ENCODE data around the gene FMNL3. TPM values are rescaled to one million over a fixed set of nuclear protein-coding genes. Genes with fewer than 3 reads are reported as not detected.
A peak's percentile ranks its signal among the peaks of the same experiment; 100 is the strongest.

Gene FMNL3
- total and polyA plus RNA-seq, 2 experiments from 2014 or later, result 8.7 to 32.6 TPM

GRCh38 chr12:49621651-49622500, 85.3 kb downstream of the FMNL3 start (continued):
- no peak for TF ChIP-seq CTCF (conservative IDR thresholded peaks at IDR 0.05; ENCODE audit: low read depth in 2 of 2)
- no peak for TF ChIP-seq EZH2phosphoT487 (IDR thresholded peaks at IDR 0.05; ENCODE audit: unreplicated experiment)
- TF ChIP-seq EZH2 (IDR thresholded peaks at IDR 0.05; ENCODE audit: low read depth, unreplicated experiment), result no peak
- TF ChIP-seq ZNF462 (CRISPR knock-in tag; IDR thresholded peaks at IDR 0.05), result no peak

- no peak overlapping the region for H3K4me3 Mint-ChIP-seq
- TF ChIP-seq STAT1 (IDR thresholded peaks at IDR 0.05; ENCODE audit: unreplicated experiment) (no peak), ZNF114 (CRISPR knock-in tag; IDR thresholded peaks at IDR 0.05) (no peak), ZNF331 (CRISPR knock-in tag; IDR thresholded peaks at IDR 0.05; ENCODE audit: low read depth) (no peak), CREB1 (CRISPR knock-in tag; IDR thresholded peaks at IDR 0.05; ENCODE audit: low read depth) (no peak), ETS1 (IDR thresholded peaks at IDR 0.05) (no peak)
These were observed 87.9 kb downstream of the FMNL3 start for GRCh38 chr12:49619286-49619685.

More at GRCh38 chr12:49619286-49619685, 87.9 kb downstream of the FMNL3 start:
- no peaks in the 10 kb centered on the region; the same call in 2 of the 3 replicates for H3K36me3 Mint-ChIP-seq (ENCODE audit: low read depth)
- no peaks in the 10 kb centered on the region for H3K9me2 ChIP-seq (ENCODE audit: insufficient read depth)
- peaks cover 23% of the 10 kb centered on the region for H3K4me1 ChIP-seq (ENCODE audit: insufficient read depth)
- H3K4me1 Mint-ChIP-seq, result peaks cover 39% of the 10 kb centered on the region
- H3K27me3 Mint-ChIP-seq (ENCODE audit: insufficient read depth, low read depth, poor library complexity), result peaks cover 18% of the 10 kb centered on the region
- H3K27ac ChIP-seq (ENCODE audit: low read depth), result no peak overlapping the region
- no peaks in the 10 kb centered on the region; the same call in 2 of the 3 replicates for H3K9me3 Mint-ChIP-seq
- no peaks in the 10 kb centered on the region for H4K20me1 ChIP-seq (replicated peaks; ENCODE audit: insufficient read depth)
- peaks cover 12% of the 10 kb centered on the region for H3F3A ChIP-seq (replicated peaks; ENCODE audit: low read depth)
- no peaks in the 10 kb centered on the region for H3K79me2 ChIP-seq (replicated peaks; ENCODE audit: insufficient read depth)
- ATAC-seq, result no peak
- H3K27me3 ChIP-seq (ENCODE audit: insufficient read depth), result peaks cover 15% of the 10 kb centered on the region; the same call in 1 of the 2 replicates
- H2AFZ ChIP-seq, result peak overlapping the region; percentile 70; the same call in 1 of the 2 replicates
- no peak overlapping the region for H3K4me3 ChIP-seq
- H3K27ac Mint-ChIP-seq, result peak overlapping the region; percentile 53
- H3K4me2 ChIP-seq, result no peak overlapping the region
- no peak for DNase-seq (ENCODE audit: low spot score)
- no peaks in the 10 kb centered on the region for H3K36me3 ChIP-seq (ENCODE audit: insufficient read depth)
